Measurements from ENCODE around the gene SPECC1L.

The SPECC1L gene

GRCh38 chr22:24431309-24432034 lies 160.8 kb downstream of the SPECC1L start:
- no peak for DNase-seq

GRCh38 chr22:24432059-24432853 lies 161.6 kb downstream of the SPECC1L start:
- DNase-seq, result no peak

GRCh38 chr22:24433001-24433827 lies 162.6 kb downstream of the SPECC1L start:
- no peak for DNase-seq

- DNase-seq, result no peak
Observed at GRCh38 chr22:24433828-24434470, 163.3 kb downstream of the SPECC1L start.

GRCh38 chr22:24434471-24435322 lies 164.1 kb downstream of the SPECC1L start:
- DNase-seq, result peak; percentile 72

GRCh38 chr22:24435323-24435645 lies 164.7 kb downstream of the SPECC1L start:
- no peak for DNase-seq

GRCh38 chr22:24435861-24436371 lies 165.3 kb downstream of the SPECC1L start:
- DNase-seq, result no peak

GRCh38 chr22:24436553-24436952 lies 165.9 kb downstream of the SPECC1L start:
- DNase-seq, result no peak

- no peak for DNase-seq
Observed at GRCh38 chr22:24437091-24437490, 166.5 kb downstream of the SPECC1L start.

GRCh38 chr22:24437741-24438328 lies 167.2 kb downstream of the SPECC1L start:
- DNase-seq, result no peak

GRCh38 chr22:24440270-24440717 lies 169.7 kb downstream of the SPECC1L start:
- DNase-seq, result no peak

- no peak for DNase-seq
Observed at GRCh38 chr22:24440718-24441405, 170.2 kb downstream of the SPECC1L start.

- DNase-seq, result no peak
Observed at GRCh38 chr22:24441406-24442351, 171.0 kb downstream of the SPECC1L start.

- DNase-seq, result no peak
Observed at GRCh38 chr22:24442352-24442744, 171.7 kb downstream of the SPECC1L start.

GRCh38 chr22:24443668-24444067 lies 173.0 kb downstream of the SPECC1L start:
- DNase-seq, result no peak

- no peak for DNase-seq
Observed at GRCh38 chr22:24444251-24444650, 173.6 kb downstream of the SPECC1L start.

- no peak for DNase-seq
Observed at GRCh38 chr22:24444729-24445466, 174.3 kb downstream of the SPECC1L start.

- DNase-seq, result no peak
Observed at GRCh38 chr22:24445481-24446259, 175.0 kb downstream of the SPECC1L start.

Measured in activated naive CD4-positive, alpha-beta T cell treated with Interleukin-2 at 50 U/mL for 16 hours (primary cell).